Loucy (cell line): Measurements from ENCODE around the gene RGS3.

Experiments used
- H2AFZ ChIP-seq: fragments of 200-600 bp; sonication (generic); 2 replicates; pipeline ENCODE4 v1.6.0; 2016; ENCODE audit warnings: antibody characterized with exemption, mild to moderate bottlenecking, low read length, moderate library complexity
- H3F3A ChIP-seq: fragments of 200-600 bp; 2 replicates; pipeline ENCODE4 v1.6.0; 2016; ENCODE audit warnings: antibody characterized with exemption, low read depth, mild to moderate bottlenecking
- H3K27me3 ChIP-seq: fragments of 200-600 bp; sonication (generic); 2 replicates; pipeline ENCODE4 v1.6.1; 2014; ENCODE audit warnings: low read length, mild to moderate bottlenecking; ENCODE audit not compliant: insufficient read depth, poor library complexity, severe bottlenecking
- H3K36me3 ChIP-seq: fragments of 200-600 bp; sonication (generic); 2 replicates; pipeline ENCODE4 v1.6.1; 2016; ENCODE audit warnings: low read length; ENCODE audit not compliant: insufficient read depth
- H3K4me1 ChIP-seq: fragments of 200-600 bp; sonication (generic); 2 replicates; pipeline ENCODE4 v1.5.1; 2014; ENCODE audit warnings: low read length, mild to moderate bottlenecking; ENCODE audit not compliant: insufficient read depth, poor library complexity, severe bottlenecking
- H3K4me2 ChIP-seq: fragments of 200-600 bp; sonication (generic); 2 replicates; pipeline ENCODE4 v1.6.0; 2014; ENCODE audit warnings: antibody characterized with exemption, low read length, low read depth, mild to moderate bottlenecking; ENCODE audit not compliant: poor library complexity, severe bottlenecking
- H3K4me3 ChIP-seq: fragments of 200-600 bp; sonication (generic); 2 replicates; pipeline ENCODE4 v1.5.1; 2014; ENCODE audit warnings: low read length, mild to moderate bottlenecking, mixed read lengths; ENCODE audit not compliant: poor library complexity, severe bottlenecking
- H3K79me2 ChIP-seq: fragments of 200-600 bp; sonication (generic); 2 replicates; pipeline ENCODE4 v1.6.1; 2014; ENCODE audit warnings: low read length; ENCODE audit not compliant: insufficient read depth
- H3K9ac ChIP-seq: fragments of 200-600 bp; sonication (generic); 2 replicates; pipeline ENCODE4 v1.6.0; 2014; ENCODE audit warnings: mild to moderate bottlenecking, low read depth, low read length, moderate library complexity; ENCODE audit not compliant: poor library complexity, severe bottlenecking
- H3K9me2 ChIP-seq: fragments of 200-600 bp; sonication (generic); replicated peaks from 2 replicates; pipeline ENCODE4 v1.6.1; 2016; ENCODE audit warnings: low read depth, low read length, mixed read lengths
- H3K9me3 ChIP-seq: fragments of 200-600 bp; sonication (generic); 2 replicates; pipeline ENCODE4 v1.6.1; 2014; ENCODE audit warnings: mild to moderate bottlenecking, antibody characterized with exemption, low read length, low read depth; ENCODE audit not compliant: insufficient read depth
- H4K20me1 ChIP-seq: fragments of 200-600 bp; sonication (generic); 2 replicates; pipeline ENCODE4 v1.6.0; 2014; ENCODE audit warnings: antibody characterized with exemption, low read length, mild to moderate bottlenecking; ENCODE audit not compliant: insufficient read depth, poor library complexity, severe bottlenecking
- CTCF ChIP-seq: fragments of 200-600 bp; sonication (generic); conservative IDR thresholded peaks from 2 replicates; pipeline ENCODE4 v1.5.1; 2014; ENCODE audit warnings: mild to moderate bottlenecking, antibody characterized with exemption, low read length
- EZH2phosphoT487 ChIP-seq: fragments of 200-600 bp; IDR thresholded peaks from 2 replicates; pipeline ENCODE4 v1.6.1; 2018; ENCODE audit warnings: antibody characterized with exemption, mild to moderate bottlenecking, moderate library complexity, borderline replicate concordance

RGS3 gene

GRCh38 chr9:113562653-113563381 lies 99.3 kb downstream of the RGS3 start:
- peaks cover 14% of the 10 kb centered on the region for H3K4me1 ChIP-seq
- TF ChIP-seq CTCF, result no peak
- TF ChIP-seq EZH2phosphoT487, result no peak
- H2AFZ ChIP-seq, result no peak overlapping the region

GRCh38 chr9:113563826-113564497 lies 100.4 kb downstream of the RGS3 start:
- Histone ChIP-seq H3K4me3 (no peak overlapping the region), H3K9me3 (no peaks in the 10 kb centered on the region), H3K79me2 (no peaks in the 10 kb centered on the region), H3K4me1 (peaks cover 18% of the 10 kb centered on the region), H3K27me3 (no peaks in the 10 kb centered on the region), H3K4me2 (no peak overlapping the region), H3K9me2 (no peaks in the 10 kb centered on the region), H3K9ac (no peak overlapping the region), H2AFZ (no peak overlapping the region), H3K36me3 (no peaks in the 10 kb centered on the region), H3F3A (no peaks in the 10 kb centered on the region), H4K20me1 (no peaks in the 10 kb centered on the region)
- TF ChIP-seq CTCF, result no peak
- no peak for TF ChIP-seq EZH2phosphoT487

More at GRCh38 chr9:113562653-113563381, 99.3 kb downstream of the RGS3 start:
- Histone ChIP-seq H3F3A (no peaks in the 10 kb centered on the region), H3K4me3 (no peak overlapping the region), H3K9me2 (no peaks in the 10 kb centered on the region), H3K9ac (no peak overlapping the region), H4K20me1 (no peaks in the 10 kb centered on the region), H3K36me3 (no peaks in the 10 kb centered on the region), H3K27me3 (no peaks in the 10 kb centered on the region), H3K4me2 (no peak overlapping the region), H3K9me3 (no peaks in the 10 kb centered on the region), H3K79me2 (no peaks in the 10 kb centered on the region)

- Histone ChIP-seq H3K9me2 (no peaks in the 10 kb centered on the region), H3K4me1 (peaks cover 24% of the 10 kb centered on the region), H2AFZ (no peak overlapping the region), H4K20me1 (no peaks in the 10 kb centered on the region), H3K27me3 (no peaks in the 10 kb centered on the region), H3K4me3 (no peak overlapping the region), H3K4me2 (no peak overlapping the region), H3K36me3 (no peaks in the 10 kb centered on the region), H3K9ac (no peak overlapping the region), H3K79me2 (no peaks in the 10 kb centered on the region), H3F3A (no peaks in the 10 kb centered on the region), H3K9me3 (no peaks in the 10 kb centered on the region)
- TF ChIP-seq CTCF (no peak), EZH2phosphoT487 (no peak)
These were observed 101.1 kb downstream of the RGS3 start for GRCh38 chr9:113564498-113565237.
